ENCODE measurements around the gene RNF121. TPM values are rescaled to one million over a fixed set of nuclear protein-coding genes. Genes with fewer than 3 reads are reported as not detected.

Gene RNF121
- total and polyA plus RNA-seq, 5 donors from 2014 or later: 8.8 to 23.6 (median 10.6) TPM

DNA sequence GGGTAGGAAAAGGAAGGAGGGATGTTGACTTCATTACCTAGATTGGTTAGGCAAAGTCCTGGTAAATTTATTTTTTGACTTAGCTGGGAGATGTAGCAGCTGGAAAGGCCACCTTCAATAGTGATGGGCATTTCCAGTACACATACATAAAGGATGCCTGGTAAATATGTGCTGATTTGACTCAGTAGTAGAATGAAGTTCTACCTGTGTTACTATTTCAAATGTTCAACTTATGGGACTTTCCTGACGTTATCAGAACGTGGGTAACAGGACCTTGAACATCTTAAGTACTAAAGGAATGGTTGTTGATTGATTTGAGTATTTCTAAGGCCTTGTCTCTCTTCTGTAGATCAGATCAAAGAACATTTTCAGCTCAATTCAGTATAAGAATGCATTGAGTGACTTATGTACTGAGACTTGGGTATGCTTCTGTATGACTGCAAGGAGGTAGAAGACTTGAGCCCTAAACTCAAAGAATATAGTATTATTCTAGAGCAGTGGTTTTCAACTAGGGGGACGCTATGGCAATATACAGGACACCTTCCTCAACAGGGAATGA, 27.1 kb downstream of the RNF121 start:
- Histone ChIP-seq H3K9me3 (ENCODE audit: control insufficient read depth in 2 of 2, low read length in 2 of 2) (no peaks in the 10 kb centered on the region), H3K4me1 (ENCODE audit: control insufficient read depth, insufficient read depth, low read length, poor library complexity, severe bottlenecking) (no peaks in the 10 kb centered on the region), H3K27ac (ENCODE audit: insufficient read depth, low read length, poor library complexity, severe bottlenecking) (no peak overlapping the region), H3K27me3 (ENCODE audit: control insufficient read depth, insufficient read depth, low read length) (no peaks in the 10 kb centered on the region), H3K36me3 (ENCODE audit: control insufficient read depth, insufficient read depth, low read length) (peaks cover 9% of the 10 kb centered on the region), H3K4me3 (ENCODE audit: low read depth, low read length) (no peak overlapping the region)
- Mint-ChIP-seq H3K4me1 (peaks cover 10 to 33% (median 22%) of the 10 kb centered on the region in 4 donors), H3K9me3 (peaks cover 0 to 3% (median 0%) of the 10 kb centered on the region in 7 donors), H3K27me3 (no peaks in the 10 kb centered on the region), H3K27ac (peak overlapping the region in 2 of 3 donors; percentile 17 to 56), H3K36me3 (peaks cover 12% of the 10 kb centered on the region), H3K4me3 (no peak overlapping the region)
- DNase-seq (no peak), ATAC-seq (ENCODE audit: low read depth in 2 of 2) (no peak)

DNA sequence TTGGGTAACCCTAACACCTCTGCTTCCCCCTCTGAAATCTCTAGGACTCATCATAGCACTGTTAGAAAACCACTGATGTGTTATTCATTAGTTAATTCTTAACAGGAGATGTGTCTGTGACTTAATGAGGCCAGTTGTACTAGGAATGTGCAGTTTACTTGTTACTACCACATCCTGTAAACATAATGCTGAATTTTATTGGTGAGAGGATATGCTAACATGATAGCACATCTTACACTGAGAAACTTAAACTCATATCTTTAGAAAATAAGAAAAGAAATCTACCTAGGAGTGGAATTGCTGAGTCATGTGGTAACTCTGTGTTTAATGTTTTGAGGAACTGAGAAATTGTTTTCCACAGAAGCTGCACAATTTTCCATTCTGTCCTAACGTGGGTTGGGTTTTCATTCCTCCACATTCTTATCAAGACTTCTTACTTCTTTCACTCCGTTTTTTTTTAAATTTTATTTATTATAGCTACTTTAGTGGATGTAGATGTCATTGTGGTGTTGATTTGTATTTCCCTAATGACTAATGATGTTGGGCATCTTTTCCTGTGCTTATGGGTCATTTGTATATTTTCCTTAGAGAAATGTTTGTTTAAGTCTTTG, 33.7 kb downstream of the RNF121 start:
- Mint-ChIP-seq H3K27me3 (no peaks in the 10 kb centered on the region), H3K36me3 (peaks cover 23% of the 10 kb centered on the region), H3K27ac (no peak overlapping the region), H3K4me3 (no peak overlapping the region), H3K4me1 (peaks cover under 1 to 5% (median 5%) of the 10 kb centered on the region in 4 donors), H3K9me3 (peaks cover 0 to 4% (median 0%) of the 10 kb centered on the region in 7 donors)
- Histone ChIP-seq H3K4me3 (ENCODE audit: low read depth, low read length) (no peak overlapping the region), H3K27me3 (ENCODE audit: control insufficient read depth, insufficient read depth, low read length) (no peaks in the 10 kb centered on the region), H3K36me3 (ENCODE audit: control insufficient read depth, insufficient read depth, low read length) (peaks cover 30% of the 10 kb centered on the region), H3K9me3 (ENCODE audit: control insufficient read depth in 2 of 2, low read length in 2 of 2) (no peaks in the 10 kb centered on the region), H3K27ac (ENCODE audit: insufficient read depth, low read length, poor library complexity, severe bottlenecking) (no peak overlapping the region), H3K4me1 (ENCODE audit: control insufficient read depth, insufficient read depth, low read length, poor library complexity, severe bottlenecking) (no peaks in the 10 kb centered on the region)
- DNase-seq (peak in 1 of 3 donors; percentile 30), ATAC-seq (ENCODE audit: low read depth in 2 of 2) (no peak)

DNA sequence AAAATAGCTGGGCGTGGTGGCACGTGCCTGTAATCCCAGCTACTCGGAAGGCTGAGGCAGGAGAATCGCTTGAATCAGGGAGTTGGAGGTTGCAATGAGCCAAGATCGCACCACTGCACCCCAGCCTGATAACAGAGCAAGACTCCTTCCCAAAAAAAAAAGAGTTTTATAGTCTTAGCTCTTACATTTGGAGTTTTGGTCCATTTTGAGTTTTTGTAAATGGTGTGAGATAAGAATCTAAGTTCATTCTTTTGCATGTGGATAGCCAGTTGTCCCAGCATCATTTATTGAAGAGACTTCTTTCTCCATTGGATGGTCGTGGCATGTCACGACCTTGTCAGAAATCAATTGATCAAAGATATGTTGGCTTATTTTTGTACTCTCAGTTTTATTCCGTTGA, 34.6 kb downstream of the RNF121 start:
- Histone ChIP-seq H3K9me3 (ENCODE audit: control insufficient read depth in 2 of 2, low read length in 2 of 2) (no peaks in the 10 kb centered on the region), H3K27ac (ENCODE audit: insufficient read depth, low read length, poor library complexity, severe bottlenecking) (no peak overlapping the region), H3K4me3 (ENCODE audit: low read depth, low read length) (no peak overlapping the region), H3K27me3 (ENCODE audit: control insufficient read depth, insufficient read depth, low read length) (no peaks in the 10 kb centered on the region), H3K4me1 (ENCODE audit: control insufficient read depth, insufficient read depth, low read length, poor library complexity, severe bottlenecking) (no peaks in the 10 kb centered on the region), H3K36me3 (ENCODE audit: control insufficient read depth, insufficient read depth, low read length) (peaks cover 34% of the 10 kb centered on the region)
- Mint-ChIP-seq H3K36me3 (peaks cover 27% of the 10 kb centered on the region), H3K27me3 (no peaks in the 10 kb centered on the region), H3K9me3 (peaks cover 0 to 4% (median 0%) of the 10 kb centered on the region in 7 donors), H3K4me1 (peaks cover 0 to 5% (median 3%) of the 10 kb centered on the region in 4 donors), H3K27ac (no peak overlapping the region), H3K4me3 (no peak overlapping the region)
- no peak for ATAC-seq (ENCODE audit: low read depth in 2 of 2)
- DNase-seq: no peak

DNA sequence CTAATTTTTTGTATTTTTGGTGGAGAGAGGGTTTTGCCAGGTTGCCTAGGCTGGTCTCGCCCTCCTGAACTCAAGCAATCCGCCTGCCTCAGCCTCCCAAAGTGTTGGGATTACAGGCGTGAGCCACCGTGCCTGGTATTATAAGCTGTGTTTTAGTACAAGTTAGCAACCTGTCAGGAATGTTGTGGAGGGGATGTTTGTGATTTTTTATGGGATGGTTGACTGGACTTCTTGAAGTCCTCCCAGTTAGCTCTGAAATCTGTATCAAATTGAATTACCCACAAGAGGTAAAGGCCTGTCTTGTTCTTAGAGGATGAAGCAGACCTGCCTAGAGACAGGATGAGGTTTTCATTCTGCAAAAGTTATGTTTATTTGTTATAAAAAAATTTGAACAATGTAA, 35.8 kb downstream of the RNF121 start:
- Mint-ChIP-seq H3K27ac (no peak overlapping the region), H3K9me3 (peaks cover 0 to 4% (median 0%) of the 10 kb centered on the region in 7 donors), H3K27me3 (no peaks in the 10 kb centered on the region), H3K4me1 (peaks cover 0 to 5% (median 3%) of the 10 kb centered on the region in 4 donors), H3K4me3 (peak overlapping the region in 1 of 4 donors; percentile 10), H3K36me3 (peaks cover 22% of the 10 kb centered on the region)
- Histone ChIP-seq H3K4me3 (ENCODE audit: low read depth, low read length) (no peak overlapping the region), H3K27ac (ENCODE audit: insufficient read depth, low read length, poor library complexity, severe bottlenecking) (no peak overlapping the region), H3K27me3 (ENCODE audit: control insufficient read depth, insufficient read depth, low read length) (no peaks in the 10 kb centered on the region), H3K9me3 (ENCODE audit: control insufficient read depth in 2 of 2, low read length in 2 of 2) (no peaks in the 10 kb centered on the region), H3K36me3 (ENCODE audit: control insufficient read depth, insufficient read depth, low read length) (peaks cover 39% of the 10 kb centered on the region), H3K4me1 (ENCODE audit: control insufficient read depth, insufficient read depth, low read length, poor library complexity, severe bottlenecking) (no peaks in the 10 kb centered on the region)
- no peak for ATAC-seq (ENCODE audit: low read depth in 2 of 2)
- DNase-seq: no peak

DNA sequence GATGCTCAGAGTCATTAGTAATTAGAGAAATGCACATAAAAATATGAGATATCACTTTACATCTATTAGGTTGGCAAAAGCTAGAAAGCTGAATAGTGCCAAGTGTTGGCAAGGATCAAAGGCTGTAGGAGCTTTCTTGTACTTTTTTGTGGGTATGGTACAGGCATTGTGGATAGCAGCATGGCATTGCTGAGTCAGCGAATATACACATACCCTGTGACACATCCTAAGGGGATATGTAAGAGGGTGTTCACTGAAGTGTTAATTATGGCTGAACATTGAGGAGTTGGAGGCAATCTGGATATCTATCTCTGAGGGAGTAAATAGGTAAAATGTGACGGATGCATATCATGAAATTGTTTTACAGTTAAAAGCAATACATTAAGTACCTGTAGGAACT, 42.8 kb downstream of the RNF121 start:
- no peak overlapping the region for H3K4me3 ChIP-seq (ENCODE audit: low read depth, low read length)
- no peaks in the 10 kb centered on the region for H3K9me3 ChIP-seq (ENCODE audit: control insufficient read depth in 2 of 2, low read length in 2 of 2)
- H3K4me1 Mint-ChIP-seq: no peaks in the 10 kb centered on the region
- H3K36me3 ChIP-seq (ENCODE audit: control insufficient read depth, insufficient read depth, low read length): peaks cover 14% of the 10 kb centered on the region
- no peaks in the 10 kb centered on the region for H3K27me3 ChIP-seq (ENCODE audit: control insufficient read depth, insufficient read depth, low read length)
- ATAC-seq (ENCODE audit: low read depth in 2 of 2) (no peak), DNase-seq (no peak)
- H3K27ac Mint-ChIP-seq: no peak overlapping the region
- H3K27me3 Mint-ChIP-seq: no peaks in the 10 kb centered on the region
- no peak overlapping the region for H3K4me3 Mint-ChIP-seq
- H3K27ac ChIP-seq (ENCODE audit: insufficient read depth, low read length, poor library complexity, severe bottlenecking): no peak overlapping the region
- H3K4me1 ChIP-seq (ENCODE audit: control insufficient read depth, insufficient read depth, low read length, poor library complexity, severe bottlenecking): no peaks in the 10 kb centered on the region
- peaks cover 13% of the 10 kb centered on the region for H3K36me3 Mint-ChIP-seq
- H3K9me3 Mint-ChIP-seq: no peaks in the 10 kb centered on the region

DNA sequence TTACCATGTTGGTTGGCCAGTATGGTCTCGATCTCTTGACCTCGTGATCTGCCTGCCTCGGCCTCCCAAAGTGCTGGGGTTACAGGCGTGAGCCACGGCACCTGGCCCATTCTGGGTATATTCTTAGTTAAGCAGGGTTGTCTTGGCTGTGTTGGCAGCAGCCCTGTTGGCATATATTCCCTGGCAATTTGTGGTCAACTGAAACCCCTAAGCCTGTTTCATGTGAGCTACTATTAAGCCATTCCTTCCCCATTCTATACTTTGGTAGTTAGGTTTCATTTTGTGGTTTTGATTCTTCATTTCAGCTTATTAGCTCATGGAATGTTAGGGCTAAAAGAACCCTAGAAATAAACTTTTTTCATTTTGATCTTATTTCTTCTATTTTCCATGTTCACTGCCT, 47.7 kb downstream of the RNF121 start:
- H3K36me3 ChIP-seq (ENCODE audit: control insufficient read depth, insufficient read depth, low read length): peaks cover 5% of the 10 kb centered on the region
- no peak for DNase-seq

DNA sequence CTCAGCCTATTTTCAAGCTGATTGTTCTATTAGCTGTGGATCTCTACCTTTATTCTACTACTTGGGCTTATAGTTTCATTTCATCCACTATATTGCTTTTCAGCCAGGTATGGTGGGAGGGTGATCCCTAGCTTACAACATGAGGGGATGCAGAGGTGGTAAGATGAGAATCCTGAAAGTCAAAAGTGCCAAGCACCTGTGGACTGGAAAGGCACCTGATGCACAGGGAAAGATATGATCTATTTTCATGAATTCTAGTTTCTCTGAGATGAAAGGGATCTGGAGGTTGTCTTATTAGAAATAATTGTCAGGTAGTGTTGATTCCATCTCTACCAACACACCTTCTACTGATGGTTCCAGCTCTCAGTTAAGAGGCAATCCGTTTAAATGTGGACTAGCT, 48.2 kb downstream of the RNF121 start:
- Mint-ChIP-seq H3K27me3 (no peaks in the 10 kb centered on the region), H3K4me3 (no peak overlapping the region), H3K9me3 (no peaks in the 10 kb centered on the region), H3K36me3 (no peaks in the 10 kb centered on the region), H3K4me1 (peaks cover 0 to 7% (median 2%) of the 10 kb centered on the region in 4 donors), H3K27ac (peak overlapping the region in 1 of 3 donors; percentile 50)
- Histone ChIP-seq H3K4me1 (ENCODE audit: control insufficient read depth, insufficient read depth, low read length, poor library complexity, severe bottlenecking) (no peaks in the 10 kb centered on the region), H3K27me3 (ENCODE audit: control insufficient read depth, insufficient read depth, low read length) (no peaks in the 10 kb centered on the region), H3K27ac (ENCODE audit: insufficient read depth, low read length, poor library complexity, severe bottlenecking) (no peak overlapping the region), H3K36me3 (ENCODE audit: control insufficient read depth, insufficient read depth, low read length) (peaks cover 5% of the 10 kb centered on the region), H3K9me3 (ENCODE audit: control insufficient read depth in 2 of 2, low read length in 2 of 2) (no peaks in the 10 kb centered on the region), H3K4me3 (ENCODE audit: low read depth, low read length) (no peak overlapping the region)
- no peak for DNase-seq
- no peak for ATAC-seq (ENCODE audit: low read depth in 2 of 2)

More for the DNA sequence above, 47.7 kb downstream of the RNF121 start:
- H3K36me3 Mint-ChIP-seq: peaks cover 5% of the 10 kb centered on the region
- H3K27me3 ChIP-seq (ENCODE audit: control insufficient read depth, insufficient read depth, low read length): no peaks in the 10 kb centered on the region
- H3K9me3 Mint-ChIP-seq: no peaks in the 10 kb centered on the region
- no peak overlapping the region for H3K4me3 Mint-ChIP-seq
- H3K9me3 ChIP-seq (ENCODE audit: control insufficient read depth in 2 of 2, low read length in 2 of 2): no peaks in the 10 kb centered on the region
- ATAC-seq (ENCODE audit: low read depth in 2 of 2): no peak
- H3K27ac ChIP-seq (ENCODE audit: insufficient read depth, low read length, poor library complexity, severe bottlenecking): no peak overlapping the region
- H3K27me3 Mint-ChIP-seq: no peaks in the 10 kb centered on the region
- H3K4me1 Mint-ChIP-seq: peaks cover 0 to 7% (median 2%) of the 10 kb centered on the region in 4 donors
- H3K4me1 ChIP-seq (ENCODE audit: control insufficient read depth, insufficient read depth, low read length, poor library complexity, severe bottlenecking): no peaks in the 10 kb centered on the region
- H3K27ac Mint-ChIP-seq: no peak overlapping the region
- no peak overlapping the region for H3K4me3 ChIP-seq (ENCODE audit: low read depth, low read length)

Measured in CD4-positive, CD25-positive, alpha-beta regulatory T cell (primary cell).